GM12875 (cell line): ENCODE results near the gene RBM39.

Experiments
- H3K4me3 ChIP-seq: one replicate; pipeline ENCODE4 v1.5.1; 2011; ENCODE audit warnings: low read depth, low read length, control low read depth
- CTCF ChIP-seq: IDR thresholded peaks from 2 replicates; pipeline ENCODE4 v1.5.1; 2011; ENCODE audit warnings: low read depth, mild to moderate bottlenecking, control low read depth, inconsistent platforms, low read length, moderate library complexity, borderline replicate concordance; ENCODE audit not compliant: insufficient read depth

Gene RBM39

GRCh38 chr20:35653893-35654292 lies 88.2 kb downstream of the RBM39 start:
- H3K4me3 ChIP-seq = no peak overlapping the region
- TF ChIP-seq CTCF = no peak
